ENCODE data around the gene SPRYD7.

DNA sequence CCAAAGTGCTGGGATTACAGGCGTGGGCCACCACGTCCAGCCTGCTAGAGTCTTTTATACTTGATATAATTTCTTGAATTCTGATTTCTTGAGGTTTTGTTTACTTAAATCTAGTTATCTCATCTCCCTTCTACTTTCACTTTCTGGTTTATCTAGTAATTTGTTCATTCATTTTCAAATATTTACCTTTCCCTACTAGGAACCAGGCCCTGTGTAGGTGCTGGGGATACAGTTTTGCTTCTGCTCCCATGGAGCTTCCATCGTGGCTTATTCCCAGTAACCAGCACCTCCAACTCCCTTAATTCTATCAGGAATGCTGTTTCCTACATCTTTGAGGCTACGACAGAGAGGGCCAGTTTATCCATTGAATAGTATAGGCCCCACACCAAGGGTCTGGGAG, 36.6 kb upstream of the SPRYD7 start:
- TF ChIP-seq, protein P1, sequence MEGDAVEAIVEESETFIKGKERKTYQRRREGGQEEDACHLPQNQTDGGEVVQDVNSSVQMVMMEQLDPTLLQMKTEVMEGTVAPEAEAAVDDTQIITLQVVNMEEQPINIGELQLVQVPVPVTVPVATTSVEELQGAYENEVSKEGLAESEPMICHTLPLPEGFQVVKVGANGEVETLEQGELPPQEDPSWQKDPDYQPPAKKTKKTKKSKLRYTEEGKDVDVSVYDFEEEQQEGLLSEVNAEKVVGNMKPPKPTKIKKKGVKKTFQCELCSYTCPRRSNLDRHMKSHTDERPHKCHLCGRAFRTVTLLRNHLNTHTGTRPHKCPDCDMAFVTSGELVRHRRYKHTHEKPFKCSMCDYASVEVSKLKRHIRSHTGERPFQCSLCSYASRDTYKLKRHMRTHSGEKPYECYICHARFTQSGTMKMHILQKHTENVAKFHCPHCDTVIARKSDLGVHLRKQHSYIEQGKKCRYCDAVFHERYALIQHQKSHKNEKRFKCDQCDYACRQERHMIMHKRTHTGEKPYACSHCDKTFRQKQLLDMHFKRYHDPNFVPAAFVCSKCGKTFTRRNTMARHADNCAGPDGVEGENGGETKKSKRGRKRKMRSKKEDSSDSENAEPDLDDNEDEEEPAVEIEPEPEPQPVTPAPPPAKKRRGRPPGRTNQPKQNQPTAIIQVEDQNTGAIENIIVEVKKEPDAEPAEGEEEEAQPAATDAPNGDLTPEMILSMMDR (IDR thresholded peaks at IDR 0.05; ENCODE audit: insufficient read depth, low read depth, low read length) = no peak
- no peak for TF ChIP-seq EZH2 (IDR thresholded peaks at IDR 0.05; ENCODE audit: insufficient read depth, low read length)

Data from astrocyte (in vitro differentiated cells and primary cell).